Measurements from ENCODE around the gene TCF20.

DNA sequence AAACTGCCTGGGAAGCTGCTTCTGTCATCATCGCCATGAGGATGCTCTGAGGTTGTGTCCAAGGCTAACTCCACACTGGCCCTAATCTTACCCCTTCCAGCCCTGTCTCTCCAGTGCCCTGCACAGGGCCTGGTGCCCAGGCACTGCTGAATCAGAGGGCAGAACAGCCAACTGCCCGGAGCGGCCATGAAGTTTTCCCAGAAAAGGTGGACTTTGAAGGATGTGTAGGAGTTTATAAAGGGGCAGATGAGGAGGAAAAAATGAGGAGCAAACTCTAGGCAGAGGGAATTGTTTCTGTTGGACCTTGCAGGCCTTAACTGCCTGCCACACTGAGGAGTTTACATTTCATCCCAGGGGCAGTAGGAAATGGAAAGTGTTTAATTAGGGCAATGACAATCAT lies 39.4 kb upstream of the TCF20 start:
- TF ChIP-seq CTCF (IDR thresholded peaks at IDR 0.05) (no peak), EZH2 (IDR thresholded peaks at IDR 0.05) (no peak)

Measured in neural progenitor cell (in vitro differentiated cells).